ENCODE results near the gene WWC2. TPM values are rescaled to one million over a fixed set of nuclear protein-coding genes. Genes with fewer than 3 reads are reported as not detected.

WWC2 gene
- total and polyA plus RNA-seq, 4 donors, result 7.1 to 50.3 (median 24.9) TPM

- Histone ChIP-seq H3K27ac (ENCODE audit: low read depth in 1 of 2, low read length in 2 of 2) (no peak overlapping the region), H3K36me3 (ENCODE audit: control insufficient read depth in 1 of 2, insufficient read depth in 2 of 2, low read length in 1 of 2) (peaks cover 0 to 2% of the 10 kb centered on the region in 2 donors), H3K9me3 (ENCODE audit: control insufficient read depth, low read length) (no peaks in the 10 kb centered on the region), H3K27me3 (ENCODE audit: control insufficient read depth in 1 of 2, insufficient read depth in 2 of 2, low read length in 1 of 2) (no peaks in the 10 kb centered on the region), H3K4me3 (ENCODE audit: low read length in 2 of 2) (no peak overlapping the region), H3K4me1 (ENCODE audit: control insufficient read depth in 1 of 2, insufficient read depth in 2 of 2, low read length in 2 of 2) (no peaks in the 10 kb centered on the region)
- ATAC-seq (ENCODE audit: low FRiP score) (no peak), DNase-seq (no peak)
- intact Hi-C loops (cut with DNase I), result no loop called here
These were observed 130.3 kb downstream of the WWC2 start for GRCh38 chr4:183229397-183229796.

- Histone ChIP-seq H3K4me1 (ENCODE audit: control insufficient read depth in 1 of 2, insufficient read depth in 2 of 2, low read length in 2 of 2) (no peaks in the 10 kb centered on the region), H3K27me3 (ENCODE audit: control insufficient read depth in 1 of 2, insufficient read depth in 2 of 2, low read length in 1 of 2) (no peaks in the 10 kb centered on the region), H3K4me3 (ENCODE audit: low read length in 2 of 2) (no peak overlapping the region), H3K27ac (ENCODE audit: low read depth in 1 of 2, low read length in 2 of 2) (no peak overlapping the region), H3K36me3 (ENCODE audit: control insufficient read depth in 1 of 2, insufficient read depth in 2 of 2, low read length in 1 of 2) (peaks cover 0 to 2% of the 10 kb centered on the region in 2 donors), H3K9me3 (ENCODE audit: control insufficient read depth, low read length) (no peaks in the 10 kb centered on the region)
- ATAC-seq (ENCODE audit: low FRiP score) (no peak), DNase-seq (no peak)
- 84 to 86% methylated on average over 15 of the region's 15 CpGs for WGBS, 2 donors
- intact Hi-C loops (cut with DNase I), result no loop called here
These were observed 141.7 kb downstream of the WWC2 start for GRCh38 chr4:183240581-183241321.

GRCh38 chr4:183241322-183241640, 142.2 kb downstream of the WWC2 start:
- DNase-seq (no peak), ATAC-seq (ENCODE audit: low FRiP score) (no peak)
- intact Hi-C loops (cut with DNase I), result no loop called here
- Histone ChIP-seq H3K36me3 (ENCODE audit: control insufficient read depth in 1 of 2, insufficient read depth in 2 of 2, low read length in 1 of 2) (peaks cover 0 to 2% of the 10 kb centered on the region in 2 donors), H3K9me3 (ENCODE audit: control insufficient read depth, low read length) (no peaks in the 10 kb centered on the region), H3K4me3 (ENCODE audit: low read length in 2 of 2) (no peak overlapping the region), H3K4me1 (ENCODE audit: control insufficient read depth in 1 of 2, insufficient read depth in 2 of 2, low read length in 2 of 2) (no peaks in the 10 kb centered on the region), H3K27ac (ENCODE audit: low read depth in 1 of 2, low read length in 2 of 2) (no peak overlapping the region), H3K27me3 (ENCODE audit: control insufficient read depth in 1 of 2, insufficient read depth in 2 of 2, low read length in 1 of 2) (no peaks in the 10 kb centered on the region)
- WGBS, 2 donors, result 65 to 71% methylated on average over 4 of the region's 4 CpGs

- WGBS, 2 donors, result 68 to 70% methylated on average over 6 of the region's 6 CpGs
- Histone ChIP-seq H3K27me3 (ENCODE audit: control insufficient read depth in 1 of 2, insufficient read depth in 2 of 2, low read length in 1 of 2) (no peaks in the 10 kb centered on the region), H3K4me1 (ENCODE audit: control insufficient read depth in 1 of 2, insufficient read depth in 2 of 2, low read length in 2 of 2) (no peaks in the 10 kb centered on the region), H3K4me3 (ENCODE audit: low read length in 2 of 2) (no peak overlapping the region), H3K9me3 (ENCODE audit: control insufficient read depth, low read length) (no peaks in the 10 kb centered on the region), H3K27ac (ENCODE audit: low read depth in 1 of 2, low read length in 2 of 2) (no peak overlapping the region), H3K36me3 (ENCODE audit: control insufficient read depth in 1 of 2, insufficient read depth in 2 of 2, low read length in 1 of 2) (peaks cover 0 to 2% of the 10 kb centered on the region in 2 donors)
- ATAC-seq (ENCODE audit: low FRiP score) (no peak), DNase-seq (no peak)
- intact Hi-C loops (cut with DNase I), result no loop called here
These were observed 142.7 kb downstream of the WWC2 start for GRCh38 chr4:183241721-183242151.

GRCh38 chr4:183242291-183242690, 143.2 kb downstream of the WWC2 start:
- Histone ChIP-seq H3K9me3 (ENCODE audit: control insufficient read depth, low read length) (no peaks in the 10 kb centered on the region), H3K4me3 (ENCODE audit: low read length in 2 of 2) (no peak overlapping the region), H3K27ac (ENCODE audit: low read depth in 1 of 2, low read length in 2 of 2) (no peak overlapping the region), H3K27me3 (ENCODE audit: control insufficient read depth in 1 of 2, insufficient read depth in 2 of 2, low read length in 1 of 2) (no peaks in the 10 kb centered on the region), H3K4me1 (ENCODE audit: control insufficient read depth in 1 of 2, insufficient read depth in 2 of 2, low read length in 2 of 2) (no peaks in the 10 kb centered on the region), H3K36me3 (ENCODE audit: control insufficient read depth in 1 of 2, insufficient read depth in 2 of 2, low read length in 1 of 2) (peaks cover 0 to 2% of the 10 kb centered on the region in 2 donors)
- intact Hi-C loops (cut with DNase I), result no loop called here
- ATAC-seq (ENCODE audit: low FRiP score) (no peak), DNase-seq (no peak)
- 82 to 85% methylated on average over 2 of the region's 2 CpGs for WGBS, 2 donors

GRCh38 chr4:183244019-183244418, 145.0 kb downstream of the WWC2 start:
- DNase-seq (no peak), ATAC-seq (ENCODE audit: low FRiP score) (no peak)
- H3K9me3 ChIP-seq (ENCODE audit: control insufficient read depth, low read length), result no peaks in the 10 kb centered on the region
- intact Hi-C loops (cut with DNase I), result no loop called here
- no peaks in the 10 kb centered on the region for H3K4me1 ChIP-seq (ENCODE audit: control insufficient read depth in 1 of 2, insufficient read depth in 2 of 2, low read length in 2 of 2)
- H3K4me3 ChIP-seq (ENCODE audit: low read length in 2 of 2), result no peak overlapping the region
- H3K36me3 ChIP-seq (ENCODE audit: control insufficient read depth in 1 of 2, insufficient read depth in 2 of 2, low read length in 1 of 2), result peaks cover 0 to 2% of the 10 kb centered on the region in 2 donors
- WGBS, 2 donors, result 87 to 93% methylated on average over 8 of the region's 8 CpGs
- H3K27ac ChIP-seq (ENCODE audit: low read depth in 1 of 2, low read length in 2 of 2), result no peak overlapping the region
- no peaks in the 10 kb centered on the region for H3K27me3 ChIP-seq (ENCODE audit: control insufficient read depth in 1 of 2, insufficient read depth in 2 of 2, low read length in 1 of 2)

GRCh38 chr4:183244506-183244905, 145.4 kb downstream of the WWC2 start:
- WGBS, 2 donors, result 89 to 93% methylated on average over 2 of the region's 2 CpGs

GRCh38 chr4:183248201-183248600, 149.1 kb downstream of the WWC2 start:
- Histone ChIP-seq H3K4me3 (ENCODE audit: low read length in 2 of 2) (no peak overlapping the region), H3K9me3 (ENCODE audit: control insufficient read depth, low read length) (no peaks in the 10 kb centered on the region), H3K27ac (ENCODE audit: low read depth in 1 of 2, low read length in 2 of 2) (no peak overlapping the region), H3K27me3 (ENCODE audit: control insufficient read depth in 1 of 2, insufficient read depth in 2 of 2, low read length in 1 of 2) (no peaks in the 10 kb centered on the region), H3K36me3 (ENCODE audit: control insufficient read depth in 1 of 2, insufficient read depth in 2 of 2, low read length in 1 of 2) (no peaks in the 10 kb centered on the region), H3K4me1 (ENCODE audit: control insufficient read depth in 1 of 2, insufficient read depth in 2 of 2, low read length in 2 of 2) (no peaks in the 10 kb centered on the region)
- 94 to 96% methylated on average over 2 of the region's 2 CpGs for WGBS, 2 donors
- intact Hi-C loops (cut with DNase I), result no loop called here
- ATAC-seq (ENCODE audit: low FRiP score) (no peak), DNase-seq (no peak)

More at GRCh38 chr4:183244506-183244905, 145.4 kb downstream of the WWC2 start:
- no peak for ATAC-seq (ENCODE audit: low FRiP score)
- DNase-seq, result no peak
- intact Hi-C loops (cut with DNase I), result no loop called here
- peaks cover 0 to 2% of the 10 kb centered on the region in 2 donors for H3K36me3 ChIP-seq (ENCODE audit: control insufficient read depth in 1 of 2, insufficient read depth in 2 of 2, low read length in 1 of 2)
- H3K9me3 ChIP-seq (ENCODE audit: control insufficient read depth, low read length), result no peaks in the 10 kb centered on the region
- H3K27me3 ChIP-seq (ENCODE audit: control insufficient read depth in 1 of 2, insufficient read depth in 2 of 2, low read length in 1 of 2), result no peaks in the 10 kb centered on the region
- no peaks in the 10 kb centered on the region for H3K4me1 ChIP-seq (ENCODE audit: control insufficient read depth in 1 of 2, insufficient read depth in 2 of 2, low read length in 2 of 2)
- H3K4me3 ChIP-seq (ENCODE audit: low read length in 2 of 2), result no peak overlapping the region
- no peak overlapping the region for H3K27ac ChIP-seq (ENCODE audit: low read depth in 1 of 2, low read length in 2 of 2)

- 56% methylated on average over 2 of the region's 2 CpGs for WGBS, 2 donors
- no peak for ATAC-seq (ENCODE audit: low FRiP score)
- H3K4me1 ChIP-seq (ENCODE audit: control insufficient read depth in 1 of 2, insufficient read depth in 2 of 2, low read length in 2 of 2), result no peaks in the 10 kb centered on the region
These were observed 150.8 kb downstream of the WWC2 start for GRCh38 chr4:183249854-183250253.

More at GRCh38 chr4:183249854-183250253, 150.8 kb downstream of the WWC2 start:
- no peak overlapping the region for H3K4me3 ChIP-seq (ENCODE audit: low read length in 2 of 2)
- H3K27ac ChIP-seq (ENCODE audit: low read depth in 1 of 2, low read length in 2 of 2), result no peak overlapping the region
- no peaks in the 10 kb centered on the region for H3K36me3 ChIP-seq (ENCODE audit: control insufficient read depth in 1 of 2, insufficient read depth in 2 of 2, low read length in 1 of 2)
- H3K27me3 ChIP-seq (ENCODE audit: control insufficient read depth in 1 of 2, insufficient read depth in 2 of 2, low read length in 1 of 2), result peaks cover 0 to 1% of the 10 kb centered on the region in 2 donors
- DNase-seq, result no peak
- intact Hi-C loops (cut with DNase I), result no loop called here
- no peaks in the 10 kb centered on the region for H3K9me3 ChIP-seq (ENCODE audit: control insufficient read depth, low read length)
